B cell (primary cell): Measurements from ENCODE around the gene UCK1.

ENCODE experiments used
- CTCF ChIP-seq: fragments of 200-600 bp; IDR thresholded peaks from one replicate; pipeline ENCODE4 v1.8.0; 2022; ENCODE audit warnings: antibody characterized with exemption, mild to moderate bottlenecking
- EZH2 ChIP-seq: IDR thresholded peaks from 2 replicates; pipeline ENCODE4 v1.6.1; 2012; ENCODE audit warnings: borderline replicate concordance, low read depth, mild to moderate bottlenecking, moderate library complexity, low read length; ENCODE audit not compliant: insufficient read depth, poor library complexity, severe bottlenecking

DNA sequence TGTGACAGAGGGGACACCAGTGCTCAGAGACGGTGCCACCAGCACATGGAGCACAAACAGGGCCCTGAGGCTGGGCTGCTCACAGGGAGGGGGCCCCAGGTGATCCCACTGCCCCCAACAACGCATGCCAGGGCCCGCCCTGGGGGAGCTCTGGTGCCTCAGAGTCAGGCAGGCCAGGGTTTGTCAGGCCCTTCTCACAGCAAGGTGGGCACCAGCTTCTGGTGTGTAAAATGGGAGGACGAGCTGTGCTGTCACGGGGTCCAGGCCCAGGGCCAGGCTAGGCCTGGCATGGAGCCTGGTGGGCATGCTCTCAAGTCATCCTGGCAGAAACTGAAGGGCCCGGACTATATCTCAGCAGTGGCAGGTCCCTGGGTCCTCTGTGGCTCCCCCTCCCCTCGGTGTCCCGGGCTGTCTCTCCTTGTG lies 48.7 kb upstream of the UCK1 start:
- no peak for TF ChIP-seq CTCF
- no peak for TF ChIP-seq EZH2
